HEK293T (cell line): ENCODE data around the gene GXYLT1.

ENCODE experiments used
- CTCF ChIA-PET: fragments of 350-600 bp; formaldehyde crosslinking; extraction: SDS; loops from one replicate; lab custom pipeline; 2021; ENCODE audit warnings: antibody characterized with exemption, inconsistent platforms; lab: Yijun Ruan, JAX
- POLR2A ChIA-PET: fragments of 350-600 bp; formaldehyde crosslinking; extraction: SDS; loops from one replicate; lab custom pipeline; 2020; ENCODE audit warnings: antibody characterized with exemption, inconsistent platforms; lab: Yijun Ruan, JAX
- DNase-seq: peaks from one replicate; pipeline ENCODE4 v3.0.0; 2012; ENCODE audit warnings: mixed read lengths; ENCODE audit errors: extremely low spot score
- ARNT ChIP-seq: fragments of 450-650 bp; IDR thresholded peaks from 2 replicates; pipeline ENCODE4 v1.6.1; 2017; ENCODE audit warnings: mild to moderate bottlenecking
- BHLHE40 ChIP-seq: fragments of 450-650 bp; IDR thresholded peaks from 2 replicates; pipeline ENCODE4 v1.6.1; 2016; ENCODE audit warnings: mild to moderate bottlenecking, moderate library complexity, borderline replicate concordance
- CTBP1 ChIP-seq: fragments of 450-650 bp; IDR thresholded peaks from 2 replicates; pipeline ENCODE4 v1.6.1; 2016; ENCODE audit warnings: borderline replicate concordance
- ELF4 ChIP-seq: fragments of 450-650 bp; IDR thresholded peaks from 2 replicates; pipeline ENCODE4 v1.6.1; 2017; ENCODE audit warnings: antibody characterized with exemption
- FOXA1 ChIP-seq: fragments of 450-650 bp; IDR thresholded peaks from 2 replicates; pipeline ENCODE4 v1.6.1; 2016; ENCODE audit warnings: mild to moderate bottlenecking
- FOXK2 ChIP-seq: fragments of 450-650 bp; IDR thresholded peaks from 2 replicates; pipeline ENCODE4 v1.6.1; 2016; ENCODE audit warnings: mild to moderate bottlenecking
- FOXM1 ChIP-seq: fragments of 450-650 bp; IDR thresholded peaks from 2 replicates; pipeline ENCODE4 v1.6.1; 2017; ENCODE audit warnings: mild to moderate bottlenecking, borderline replicate concordance
- HDGF ChIP-seq: fragments of 450-650 bp; IDR thresholded peaks from 2 replicates; pipeline ENCODE4 v1.6.1; 2017; ENCODE audit warnings: antibody characterized with exemption, borderline replicate concordance
- L3MBTL2 ChIP-seq: fragments of 450-650 bp; conservative IDR thresholded peaks from 2 replicates; pipeline ENCODE4 v1.6.1; 2016; ENCODE audit warnings: mild to moderate bottlenecking
- LEF1 ChIP-seq: fragments of 450-650 bp; IDR thresholded peaks from 2 replicates; pipeline ENCODE4 v1.6.1; 2017; ENCODE audit warnings: mild to moderate bottlenecking, borderline replicate concordance
- NFRKB ChIP-seq: fragments of 450-650 bp; IDR thresholded peaks from 2 replicates; pipeline ENCODE4 v1.6.1; 2016; ENCODE audit warnings: mild to moderate bottlenecking, moderate library complexity
- PKNOX1 ChIP-seq: fragments of 450-650 bp; IDR thresholded peaks from 2 replicates; pipeline ENCODE4 v1.6.1; 2016
- SP1 ChIP-seq: fragments of 450-650 bp; IDR thresholded peaks from 2 replicates; pipeline ENCODE4 v1.6.1; 2017
- SUZ12 ChIP-seq: fragments of 450-650 bp; IDR thresholded peaks from 2 replicates; pipeline ENCODE4 v1.6.1; 2016; ENCODE audit warnings: mild to moderate bottlenecking
- TARDBP ChIP-seq: fragments of 450-650 bp; IDR thresholded peaks from 2 replicates; pipeline ENCODE4 v1.6.1; 2016
- ZNF384 ChIP-seq: fragments of 450-650 bp; IDR thresholded peaks from 2 replicates; pipeline ENCODE4 v1.6.1; 2016

The GXYLT1 gene

GRCh38 chr12:42039577-42039976 is 105.1 kb downstream of the GXYLT1 start:
- no peak for DNase-seq
- ChIA-PET CTCF (no interaction called here), POLR2A (no interaction called here)
- TF ChIP-seq FOXM1 (no peak), PKNOX1 (no peak)

- POLR2A ChIA-PET: no interaction called here
- no peak for DNase-seq
- no peak for TF ChIP-seq SUZ12
- no peak for TF ChIP-seq ELF4
- TF ChIP-seq PKNOX1: no peak
- TF ChIP-seq FOXA1: no peak
- TF ChIP-seq NFRKB: no peak
- no peak for TF ChIP-seq FOXK2
- no peak for TF ChIP-seq HDGF
- CTCF ChIA-PET: no interaction called here
Observed at GRCh38 chr12:42039176-42039575, 105.5 kb downstream of the GXYLT1 start.

GRCh38 chr12:42031847-42032564 is 112.7 kb downstream of the GXYLT1 start:
- ChIA-PET POLR2A (no interaction called here), CTCF (interaction anchor here (0.8 kb wide), 1 partner anchor 8 kb away, joined by 3 read pairs; no protein-coding TSS in a partner anchor)
- no peak for TF ChIP-seq L3MBTL2
- no peak for TF ChIP-seq SP1
- no peak for TF ChIP-seq BHLHE40
- no peak for TF ChIP-seq ELF4
- TF ChIP-seq FOXK2: no peak
- TF ChIP-seq NFRKB: no peak
- no peak for TF ChIP-seq PKNOX1
- TF ChIP-seq FOXA1: no peak
- no peak for TF ChIP-seq FOXM1
- no peak for TF ChIP-seq ARNT
- no peak for TF ChIP-seq TARDBP
- no peak for TF ChIP-seq LEF1
- no peak for TF ChIP-seq CTBP1
- no peak for TF ChIP-seq SUZ12
- TF ChIP-seq ZNF384: no peak
- no peak for TF ChIP-seq HDGF
- DNase-seq: no peak
